GM10266 (cell line): ENCODE measurements around the gene DNAJC22.
"Not testable (repeated sequence)": the region's sequence is repeated elsewhere in the genome, so short reads cannot be mapped to it uniquely, and the experiment has no call there.

Experiments used
- DNase-seq: peaks from one replicate; pipeline ENCODE4 v3.0.0; 2012; ENCODE audit errors: extremely low spot score
- TF ChIP-seq, protein P1 (sequence below): IDR thresholded peaks from 2 replicates; pipeline ENCODE4 v1.5.1; 2012; ENCODE audit warnings: mild to moderate bottlenecking, low read depth; ENCODE audit not compliant: control insufficient read depth, insufficient read depth; ENCODE audit errors: missing control alignments

DNAJC22 gene

GRCh38 chr12:49314811-49315210 lies 31.9 kb upstream of the DNAJC22 start:
- TF ChIP-seq, protein P1, sequence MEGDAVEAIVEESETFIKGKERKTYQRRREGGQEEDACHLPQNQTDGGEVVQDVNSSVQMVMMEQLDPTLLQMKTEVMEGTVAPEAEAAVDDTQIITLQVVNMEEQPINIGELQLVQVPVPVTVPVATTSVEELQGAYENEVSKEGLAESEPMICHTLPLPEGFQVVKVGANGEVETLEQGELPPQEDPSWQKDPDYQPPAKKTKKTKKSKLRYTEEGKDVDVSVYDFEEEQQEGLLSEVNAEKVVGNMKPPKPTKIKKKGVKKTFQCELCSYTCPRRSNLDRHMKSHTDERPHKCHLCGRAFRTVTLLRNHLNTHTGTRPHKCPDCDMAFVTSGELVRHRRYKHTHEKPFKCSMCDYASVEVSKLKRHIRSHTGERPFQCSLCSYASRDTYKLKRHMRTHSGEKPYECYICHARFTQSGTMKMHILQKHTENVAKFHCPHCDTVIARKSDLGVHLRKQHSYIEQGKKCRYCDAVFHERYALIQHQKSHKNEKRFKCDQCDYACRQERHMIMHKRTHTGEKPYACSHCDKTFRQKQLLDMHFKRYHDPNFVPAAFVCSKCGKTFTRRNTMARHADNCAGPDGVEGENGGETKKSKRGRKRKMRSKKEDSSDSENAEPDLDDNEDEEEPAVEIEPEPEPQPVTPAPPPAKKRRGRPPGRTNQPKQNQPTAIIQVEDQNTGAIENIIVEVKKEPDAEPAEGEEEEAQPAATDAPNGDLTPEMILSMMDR: no peak
- DNase-seq: no peak

DNA sequence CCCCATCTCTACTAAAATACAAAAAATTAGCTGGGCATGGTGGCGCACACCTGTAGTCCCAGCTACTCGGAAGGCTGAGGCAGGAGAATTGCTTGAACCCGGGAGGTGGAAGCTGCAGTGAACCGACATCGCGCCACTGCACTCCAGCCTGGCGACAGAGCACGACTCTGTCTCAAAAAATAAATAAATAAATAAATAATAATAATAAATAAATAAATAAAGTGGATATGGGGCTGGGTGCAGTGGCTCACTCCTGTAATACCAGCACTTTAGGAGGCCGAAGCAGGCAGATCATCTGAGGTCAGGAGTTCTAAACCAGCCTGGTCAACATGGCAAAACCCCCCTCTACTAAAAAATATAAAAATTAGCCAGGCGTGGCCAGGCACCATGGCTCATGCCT lies 29.6 kb upstream of the DNAJC22 start:
- not testable (repeated sequence) for DNase-seq

GRCh38 chr12:49320411-49321103 lies 26.1 kb upstream of the DNAJC22 start:
- not testable (repeated sequence) for DNase-seq

- TF ChIP-seq, protein P1: no peak
- no peak for DNase-seq
Observed at GRCh38 chr12:49322367-49322707, 24.4 kb upstream of the DNAJC22 start.

- TF ChIP-seq, protein P1: no peak
- peak; percentile 98 for DNase-seq
Observed at GRCh38 chr12:49322708-49323523, 23.8 kb upstream of the DNAJC22 start, which contains the start of gene TROAP. Gene TROAP (plus strand): TSS chr12:49323255. CDS start chr12:49323609, 354 bp downstream.

- TF ChIP-seq, protein P1: no peak
- no peak for DNase-seq
Observed at GRCh38 chr12:49323524-49324097, 23.1 kb upstream of the DNAJC22 start.

- DNase-seq: no peak
- TF ChIP-seq, protein P1: no peak
Observed at GRCh38 chr12:49325606-49326005, 21.1 kb upstream of the DNAJC22 start.

- no peak for DNase-seq
- TF ChIP-seq, protein P1: no peak
Observed at GRCh38 chr12:49327368-49327767, 19.3 kb upstream of the DNAJC22 start.
